DMS53 (cell line): ENCODE results near the gene CACNA2D2.

Experiments used
- DNase-seq: peaks from one replicate; lab custom pipeline; 2025; lab: John Stamatoyannopoulos, UW

Gene CACNA2D2

GRCh38 chr3:50503504-50504342, at the start of gene CACNA2D2:
Gene CACNA2D2 (minus strand): TSS chr3:50503634. CDS start chr3:50503423, 211 bp downstream.
- DNase-seq = peak; percentile 60

- DNase-seq = no peak
These were observed 49.2 kb upstream of the CACNA2D2 start for GRCh38 chr3:50552598-50552997.

GRCh38 chr3:50551681-50552435, 48.4 kb upstream of the CACNA2D2 start:
- no peak for DNase-seq

DNA sequence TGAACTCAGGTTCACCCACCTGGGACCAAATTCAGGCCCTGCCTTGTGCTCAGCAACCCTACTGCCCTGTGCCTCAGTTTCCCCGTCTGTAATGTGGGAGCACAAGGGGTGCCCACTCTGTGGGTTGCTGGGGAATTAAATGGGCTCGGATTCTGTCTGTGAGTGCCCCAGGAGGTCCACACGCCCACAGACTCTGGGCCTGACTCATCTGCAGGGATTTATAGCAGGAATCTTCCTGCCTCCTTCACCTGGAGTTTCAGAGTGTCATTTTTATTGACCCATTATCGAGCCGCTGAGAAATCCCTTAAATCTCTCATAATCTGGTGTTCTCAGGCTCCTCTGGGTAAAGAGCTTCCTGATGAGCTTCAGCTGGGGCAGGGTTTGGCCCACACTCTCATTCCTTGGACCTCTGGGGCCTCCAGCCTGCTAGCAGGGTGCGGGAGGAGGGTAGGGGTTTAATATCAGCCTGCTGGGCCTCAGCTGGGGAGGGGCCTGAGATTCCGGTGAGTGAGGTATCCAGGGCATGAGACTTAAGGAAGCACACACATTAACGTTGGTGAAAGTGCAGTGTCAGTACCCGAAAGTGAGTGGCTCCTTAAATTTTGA, 47.7 kb upstream of the CACNA2D2 start:
- DNase-seq = no peak

GRCh38 chr3:50550079-50550736, 46.8 kb upstream of the CACNA2D2 start:
- peak; percentile 34 for DNase-seq

DNA sequence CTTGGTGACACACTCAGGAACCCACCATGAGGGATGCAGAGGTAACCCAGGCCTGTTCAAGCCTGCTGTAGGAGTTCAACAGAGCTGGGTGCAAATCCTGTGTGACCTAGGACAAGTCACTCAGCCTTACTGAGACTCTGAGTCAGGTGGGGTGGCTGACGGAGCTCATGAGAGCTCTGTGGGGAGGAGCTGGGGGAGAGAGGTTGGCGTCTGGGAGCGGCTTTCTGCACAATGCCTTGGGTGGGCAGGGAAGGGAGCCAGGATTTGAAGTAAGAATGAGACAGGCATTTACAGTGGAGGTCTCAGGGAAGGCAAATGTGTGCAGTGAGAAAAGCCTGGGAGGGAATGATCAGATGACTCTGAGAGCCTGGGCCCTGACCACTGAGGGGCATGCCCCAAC, 45.8 kb upstream of the CACNA2D2 start:
- DNase-seq = no peak

DNA sequence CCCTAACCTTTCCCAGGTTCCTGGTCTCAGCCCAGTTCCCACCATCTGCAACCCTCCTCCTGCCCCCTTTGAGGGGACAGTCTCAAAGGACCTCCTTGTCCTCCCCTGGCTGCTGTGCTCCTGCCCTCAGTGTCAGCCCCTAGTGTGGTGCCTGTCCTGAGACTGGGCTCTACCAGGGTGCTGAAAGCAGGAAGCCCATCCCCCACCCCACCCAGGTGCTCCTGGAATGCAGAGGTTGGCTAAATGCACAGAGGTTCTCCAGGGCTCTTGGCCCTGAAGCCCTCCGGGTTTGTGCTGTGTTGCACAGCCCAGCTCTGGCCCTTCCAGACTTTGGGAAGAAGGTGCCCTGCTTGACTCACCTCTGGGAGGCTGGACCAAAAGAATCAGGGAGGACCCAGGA, 42.3 kb upstream of the CACNA2D2 start:
- DNase-seq = no peak

- DNase-seq = peak; percentile 52
These were observed 39.0 kb upstream of the CACNA2D2 start for GRCh38 chr3:50542177-50543034.

DNA sequence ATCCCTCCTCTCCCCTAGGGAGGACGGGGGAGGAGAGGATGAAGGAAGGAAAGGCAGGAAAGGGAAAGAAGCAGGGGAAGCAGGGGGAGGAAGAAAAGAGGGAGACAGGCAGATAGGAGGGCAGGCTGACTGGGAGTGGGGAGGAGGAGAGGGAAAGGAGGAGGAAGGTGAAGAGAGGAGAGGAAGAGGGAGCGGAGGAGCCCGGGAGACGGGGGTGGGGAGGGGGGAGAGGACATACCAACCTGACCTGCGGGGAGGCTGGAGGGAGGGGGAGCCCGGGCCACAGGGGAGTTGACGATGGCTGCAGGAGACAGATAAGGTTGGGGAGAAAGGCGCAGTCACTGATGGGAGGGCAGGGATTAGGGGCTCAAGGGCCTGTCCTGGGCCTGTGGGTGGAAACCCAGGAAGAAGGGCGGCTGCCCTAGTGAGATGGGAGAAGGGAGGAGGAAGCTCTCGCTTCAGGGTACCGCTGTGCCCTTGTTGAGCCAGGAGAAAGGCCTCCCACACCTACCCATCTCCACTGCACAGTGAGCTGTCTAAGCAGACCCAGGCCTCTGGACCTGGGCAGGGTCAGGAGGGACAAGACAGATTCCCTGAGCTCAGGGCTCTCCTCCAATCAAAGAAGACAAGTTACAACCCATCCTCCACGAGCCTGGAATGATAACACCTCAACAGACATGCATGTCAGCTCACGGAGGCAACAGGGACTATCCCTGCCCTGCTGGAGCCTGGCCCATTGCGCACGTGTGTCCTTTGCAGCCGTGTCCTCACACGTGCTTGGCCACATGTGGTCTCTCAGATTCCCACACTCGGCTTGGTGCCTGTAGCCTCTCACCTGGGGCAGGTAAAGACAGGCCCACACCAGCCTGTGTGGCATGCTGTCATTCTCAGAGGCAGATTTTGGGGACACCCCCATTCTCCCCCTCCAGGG, 36.2 kb upstream of the CACNA2D2 start:
- no peak for DNase-seq

GRCh38 chr3:50537421-50538129, 34.1 kb upstream of the CACNA2D2 start:
- DNase-seq = no peak

DNA sequence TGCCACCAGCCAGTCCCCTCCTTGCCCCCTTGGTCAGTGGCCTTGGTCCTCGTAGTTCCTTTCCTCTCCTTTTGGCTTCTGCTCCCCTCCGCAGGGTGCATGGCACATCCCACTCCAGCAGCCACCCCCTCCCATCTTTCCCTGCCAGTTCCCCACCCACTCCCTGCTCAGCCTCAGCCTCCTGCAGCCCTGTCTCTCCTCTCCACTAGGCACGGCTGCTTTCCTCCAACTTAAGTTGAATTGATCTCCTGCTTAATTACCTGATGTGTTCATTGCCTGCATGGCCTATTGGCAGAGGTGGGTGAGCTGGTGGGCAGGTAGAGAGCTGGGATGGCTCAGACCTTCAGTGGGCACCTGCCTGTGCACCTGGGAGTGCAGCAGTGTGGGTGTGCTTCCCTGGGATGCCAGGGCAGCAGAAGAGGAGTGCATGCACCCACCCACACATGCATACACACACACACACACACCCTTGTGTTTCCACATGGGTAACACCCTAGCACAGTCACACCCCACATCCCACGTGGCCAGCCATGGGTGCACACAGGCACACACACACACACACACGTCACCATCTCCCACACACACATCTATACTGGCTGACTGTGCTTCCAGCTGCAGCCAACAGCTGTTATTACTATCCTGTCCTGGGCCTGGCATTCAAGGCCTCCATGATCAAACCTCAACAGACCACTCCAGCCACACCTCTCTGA, 33.2 kb upstream of the CACNA2D2 start:
- no peak for DNase-seq

GRCh38 chr3:50534681-50535330, 31.4 kb upstream of the CACNA2D2 start:
- DNase-seq = no peak

DNA sequence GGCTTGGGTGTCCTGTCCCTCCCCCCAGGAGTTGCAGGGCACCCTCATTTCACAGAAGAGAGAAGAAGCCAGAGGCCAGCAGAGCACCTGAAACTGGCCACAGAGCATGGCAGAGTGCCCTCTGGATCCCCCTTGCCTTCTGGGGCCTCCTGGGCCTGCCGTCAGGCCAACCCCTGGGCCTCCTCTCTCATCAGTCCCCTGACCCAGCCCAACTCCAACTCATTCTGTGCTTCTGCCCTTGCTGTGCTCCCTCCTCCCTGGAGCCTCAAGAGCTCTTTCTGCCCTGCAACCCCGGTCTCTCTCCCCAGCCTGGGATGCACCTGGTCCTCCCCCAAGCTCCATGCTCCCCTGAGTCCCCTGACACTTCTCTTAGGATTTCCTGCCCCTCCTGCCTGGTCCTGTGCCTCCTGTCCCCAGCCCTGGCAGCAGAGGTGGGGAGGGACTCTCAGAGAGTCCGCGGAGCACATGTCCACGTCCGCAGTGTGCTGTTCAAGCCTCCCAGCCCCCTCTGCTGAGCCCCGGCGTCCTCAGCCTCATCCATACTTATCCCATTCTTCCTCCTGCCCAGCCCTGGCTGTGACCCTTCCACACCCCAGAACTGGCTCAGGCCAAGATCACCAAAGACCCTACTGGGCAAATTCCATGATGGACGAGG, 30.5 kb upstream of the CACNA2D2 start:
- no peak for DNase-seq

- DNase-seq = no peak
These were observed 29.9 kb upstream of the CACNA2D2 start for GRCh38 chr3:50533316-50533715.

DNA sequence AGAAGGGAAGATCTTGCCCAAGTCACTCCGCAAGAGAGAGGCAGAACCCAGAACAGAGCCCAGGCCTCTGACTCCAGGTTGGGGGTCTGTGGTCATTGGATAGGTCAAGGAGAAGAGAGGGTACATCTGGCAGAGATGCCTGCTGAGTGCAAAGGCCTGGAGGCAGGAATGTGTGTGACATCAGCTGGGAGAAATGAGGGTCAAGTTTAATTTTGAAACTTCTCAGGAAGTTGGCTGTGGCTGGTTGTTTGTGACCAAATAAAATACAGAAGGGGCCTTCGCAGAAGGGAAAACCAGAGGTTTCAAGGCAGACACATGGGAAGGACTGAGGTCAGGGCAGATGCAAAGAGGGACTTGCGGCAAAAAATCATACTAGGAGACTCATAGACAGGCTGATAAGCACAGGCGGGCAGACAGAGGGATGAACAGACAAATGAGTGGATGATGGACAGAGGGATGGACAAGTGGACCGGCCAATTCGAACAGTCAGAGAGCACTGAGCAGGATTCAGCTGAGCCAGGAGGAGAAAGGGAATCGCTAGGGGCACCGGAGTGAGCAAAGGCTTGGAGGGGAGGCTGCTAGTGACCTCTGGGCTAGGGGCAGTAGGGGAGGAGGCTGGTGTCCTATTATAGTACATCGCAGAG, 28.8 kb upstream of the CACNA2D2 start:
- DNase-seq = no peak

- no peak for DNase-seq
These were observed 27.8 kb upstream of the CACNA2D2 start for GRCh38 chr3:50531201-50531600.
